B cell (primary cell): ENCODE measurements around the gene TFCP2. TPM values are rescaled to one million over a fixed set of nuclear protein-coding genes. Genes with fewer than 3 reads are reported as not detected.

ENCODE experiments used
- ATAC-seq: fragments of 200-7000 bp; cut with Tn5 transposase; one replicate; pipeline ENCODE4 v1.10.0; 2021; ENCODE audit warnings: low read depth, mild to moderate bottlenecking, moderate number of reproducible peaks, moderate library complexity
- CTCF ChIA-PET: fragments of 350-600 bp; sonication (Branson Sonifier 250); formaldehyde crosslinking; loops from one replicate; lab custom pipeline; 2021; ENCODE audit warnings: antibody characterized with exemption, inconsistent platforms; lab: Charles Lee
- POLR2A ChIA-PET: fragments of 350-600 bp; sonication (Branson Sonifier 250); formaldehyde crosslinking; loops from one replicate; lab custom pipeline; 2021; ENCODE audit warnings: antibody characterized with exemption; lab: Charles Lee
- DNase-seq: peaks from one replicate; pipeline ENCODE4 v3.0.0; 2013
- H2AFZ ChIP-seq: 2 replicates; pipeline ENCODE4 v1.6.1; 2012; ENCODE audit warnings: mild to moderate bottlenecking, low read depth, low read length; ENCODE audit not compliant: insufficient read depth, poor library complexity, severe bottlenecking
- H3K27ac ChIP-seq, 2 donors: 1 replicate in 1 of 2; 2 replicates in 1 of 2; pipeline ENCODE4 v1.5.1; 2012 to 2013; ENCODE audit warnings: low read length in 2 of 2, mild to moderate bottlenecking in 2 of 2, moderate library complexity in 1 of 2
- H3K27me3 ChIP-seq, 4 experiments: fragments of 200-600 bp in 1 of 4; sonication (generic) in 1 of 4; replicated peaks in 1 of 4; 1 replicate in 2 of 4; 2 replicates in 2 of 4; pipeline versions ENCODE4 v1.6.1 to v1.7.0; 2013 to 2016; ENCODE audit warnings: low read length in 3 of 4, mild to moderate bottlenecking in 2 of 4, mixed read lengths in 1 of 4, moderate library complexity in 1 of 4; ENCODE audit not compliant: insufficient read depth in 4 of 4, control insufficient read depth in 3 of 4; ENCODE audit errors: control extremely low read depth in 1 of 4
- H3K36me3 ChIP-seq, 2 experiments: replicated peaks in 1 of 2; 1 replicate in 1 of 2; 2 replicates in 1 of 2; pipeline versions ENCODE4 v1.6.1 to v1.7.1; 2013; ENCODE audit warnings: low read length in 1 of 2; ENCODE audit not compliant: insufficient read depth in 2 of 2, control insufficient read depth in 1 of 2; ENCODE audit errors: control extremely low read depth in 1 of 2, extremely low read depth in 1 of 2
- H3K4me1 ChIP-seq, 2 donors: fragments of 200-600 bp in 1 of 2; sonication (generic) in 1 of 2; 1 replicate in 1 of 2; 2 replicates in 1 of 2; pipeline versions ENCODE4 v1.5.1 to v1.6.1; 2013 to 2017; ENCODE audit warnings: low read length in 2 of 2; ENCODE audit not compliant: control insufficient read depth in 2 of 2, insufficient read depth in 2 of 2
- H3K4me2 ChIP-seq: replicated peaks from 2 replicates; pipeline ENCODE3; 2012; ENCODE audit warnings: mild to moderate bottlenecking, low read depth, low read length; ENCODE audit not compliant: poor library complexity, severe bottlenecking
- H3K4me3 ChIP-seq, 5 experiments: fragments of 200-600 bp in 1 of 5; sonication (generic) in 1 of 5; 1 replicate in 3 of 5; 2 replicates in 2 of 5; pipeline versions ENCODE4 v1.5.1 to v1.7.0; 2011 to 2016; ENCODE audit warnings: low read length in 4 of 5, mild to moderate bottlenecking in 4 of 5, low read depth in 2 of 5, control low read depth in 1 of 5, moderate library complexity in 1 of 5; ENCODE audit not compliant: insufficient read depth in 1 of 5; ENCODE audit errors: control extremely low read depth in 1 of 5, extremely low read depth in 1 of 5
- H3K79me2 ChIP-seq: fragments of 200-600 bp; sonication (generic); one replicate; pipeline ENCODE4 v1.6.0; 2016; ENCODE audit warnings: low read length; ENCODE audit not compliant: control insufficient read depth, insufficient read depth
- H3K9ac ChIP-seq: fragments of 200-600 bp; sonication (generic); 2 replicates; pipeline ENCODE4 v1.6.1; 2017; ENCODE audit warnings: mild to moderate bottlenecking, low read length, moderate library complexity
- H3K9me3 ChIP-seq, 3 donors: one replicate each; pipeline versions ENCODE4 v1.6.1 to v1.7.1; 2013; ENCODE audit warnings: low read length in 2 of 3; ENCODE audit not compliant: control insufficient read depth in 2 of 3, insufficient read depth in 1 of 3; ENCODE audit errors: control extremely low read depth in 1 of 3
- H4K20me1 ChIP-seq: 2 replicates; pipeline ENCODE4 v1.6.0; 2012; ENCODE audit warnings: mild to moderate bottlenecking, low read length; ENCODE audit not compliant: insufficient read depth, control insufficient read depth, poor library complexity, severe bottlenecking
- H3K27ac Mint-ChIP-seq: one replicate; pipeline ENCODE4 v1.8.0; 2021; ENCODE audit warnings: mixed read lengths
- H3K27me3 Mint-ChIP-seq: one replicate; pipeline ENCODE4 v1.8.0; 2021; ENCODE audit warnings: mixed read lengths
- H3K4me1 Mint-ChIP-seq: one replicate; pipeline ENCODE4 v1.8.0; 2021; ENCODE audit warnings: mixed read lengths
- H3K4me3 Mint-ChIP-seq: one replicate; pipeline ENCODE4 v1.8.0; 2021; ENCODE audit warnings: mixed read lengths
- H3K9me3 Mint-ChIP-seq: one replicate; pipeline ENCODE4 v1.8.0; 2022; ENCODE audit warnings: mixed read lengths; ENCODE audit not compliant: insufficient read depth
- CTCF ChIP-seq: fragments of 200-600 bp; IDR thresholded peaks from one replicate; pipeline ENCODE4 v1.8.0; 2022; ENCODE audit warnings: antibody characterized with exemption, mild to moderate bottlenecking
- EZH2 ChIP-seq: IDR thresholded peaks from 2 replicates; pipeline ENCODE4 v1.6.1; 2012; ENCODE audit warnings: borderline replicate concordance, low read depth, mild to moderate bottlenecking, moderate library complexity, low read length; ENCODE audit not compliant: insufficient read depth, poor library complexity, severe bottlenecking
- WGBS: methylation state at CpG from one replicate; pipeline ENCODE4 v1.1.5; 2013; ENCODE audit warnings: missing lambda C conversion rate; ENCODE audit not compliant: insufficient coverage; 5-methylcytosine and 5-hydroxymethylcytosine counted together
- intact Hi-C: fragments of 100-400 bp; cut with micrococcal nuclease; formaldehyde crosslinking; loops from one replicate; pipeline ENCODE4 v1.10.0; 2022
- polyA plus RNA-seq: library from polyadenylated mRNA; depleted of rRNA; stranded (reverse); fragments of >200 nt; gene quantifications from 2 replicates; pipeline ENCODE4 v1.2.3, GENCODE V29; 2012
- total RNA-seq, 2 donors: library from RNA; stranded (reverse); fragments of 120-200 nt in 1 of 2; gene quantifications; 1 replicate in 1 of 2; 2 replicates in 1 of 2; pipeline versions ENCODE4 v1.2.3 to v1.2.4, GENCODE V29; 2013 to 2022

TFCP2 gene
- total and polyA plus RNA-seq, 2 donors (not counting 1 experiment from before 2014, with no cell fraction given), result 12.1 to 38.8 TPM

DNA sequence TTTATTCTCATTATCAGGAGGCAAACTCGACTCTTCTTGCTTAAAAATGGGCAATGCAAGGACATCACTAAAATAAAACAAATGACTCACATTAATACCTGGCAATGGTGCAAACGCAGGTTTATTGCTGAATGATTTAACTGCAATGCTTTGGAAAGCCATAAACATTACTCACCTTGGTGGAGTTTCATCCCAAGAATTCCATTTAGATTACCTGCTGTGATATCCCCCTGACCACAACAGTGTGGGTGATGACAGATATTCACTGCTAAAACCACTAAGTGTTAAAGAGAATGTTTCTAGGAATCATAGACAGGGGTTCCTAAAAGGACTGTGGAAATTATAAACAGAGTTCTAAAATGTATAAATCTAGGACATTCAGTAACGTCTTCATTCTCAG lies 54.2 kb downstream of the TFCP2 start:
- TF ChIP-seq CTCF, result no peak
- TF ChIP-seq EZH2, result no peak
- Mint-ChIP-seq H3K27me3 (no peaks in the 10 kb centered on the region), H3K27ac (no peak overlapping the region), H3K9me3 (no peaks in the 10 kb centered on the region), H3K4me1 (no peaks in the 10 kb centered on the region), H3K4me3 (no peak overlapping the region)
- Histone ChIP-seq H3K9me3 (peaks cover 0 to 1% (median 0%) of the 10 kb centered on the region in 3 donors), H3K4me1 (no peaks in the 10 kb centered on the region), H4K20me1 (no peaks in the 10 kb centered on the region), H3K79me2 (no peaks in the 10 kb centered on the region), H3K27ac (no peak overlapping the region), H3K9ac (no peak overlapping the region), H3K4me3 (no peak overlapping the region), H2AFZ (no peak overlapping the region), H3K27me3 (no peaks in the 10 kb centered on the region), H3K4me2 (no peak overlapping the region), H3K36me3 (peaks cover 8 to 26% of the 10 kb centered on the region in 2 experiments)
- intact Hi-C loops, result no loop called here
- no peak for DNase-seq
- POLR2A ChIA-PET, result no interaction called here
- no peak for ATAC-seq
- 100% methylated on average over 1 of the region's 3 CpGs for WGBS
- CTCF ChIA-PET, result no interaction called here

DNA sequence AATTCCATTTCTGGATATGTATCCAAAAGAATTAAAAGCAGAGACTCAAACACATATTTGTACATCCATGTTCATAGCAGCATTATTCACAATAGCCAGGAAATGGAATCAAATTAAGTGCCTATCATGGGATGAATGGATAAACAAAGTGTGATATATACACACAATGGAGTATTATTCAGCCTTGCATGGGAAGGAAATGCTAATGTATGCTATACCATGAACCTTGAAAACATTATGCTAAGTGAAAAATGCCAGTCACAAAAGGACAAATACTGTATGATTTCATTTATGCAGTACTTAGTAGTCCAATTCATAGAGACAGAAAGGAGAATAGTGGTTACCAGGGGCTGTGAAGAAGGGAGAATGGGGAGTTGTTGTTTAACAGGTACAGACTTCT lies 57.4 kb downstream of the TFCP2 start:
- intact Hi-C loops, result no loop called here
- H3K4me1 ChIP-seq, result no peaks in the 10 kb centered on the region
- no peaks in the 10 kb centered on the region for H3K27me3 Mint-ChIP-seq
- no peaks in the 10 kb centered on the region for H3K79me2 ChIP-seq
- H3K9me3 ChIP-seq, result peaks cover 0 to 1% (median 0%) of the 10 kb centered on the region in 3 donors
- no peak overlapping the region for H3K4me3 Mint-ChIP-seq
- H3K27ac Mint-ChIP-seq, result no peak overlapping the region
- no peaks in the 10 kb centered on the region for H3K4me1 Mint-ChIP-seq
- no peak overlapping the region for H3K4me2 ChIP-seq
- no peaks in the 10 kb centered on the region for H3K27me3 ChIP-seq
- TF ChIP-seq EZH2 (no peak), CTCF (no peak)
- H3K27ac ChIP-seq, result no peak overlapping the region
- H3K9ac ChIP-seq, result no peak overlapping the region
- ChIA-PET CTCF (no interaction called here), POLR2A (no interaction called here)
- DNase-seq (no peak), ATAC-seq (no peak)
- H3K36me3 ChIP-seq, result peaks cover 18 to 46% of the 10 kb centered on the region in 2 experiments
- H2AFZ ChIP-seq, result no peak overlapping the region
- H4K20me1 ChIP-seq, result no peaks in the 10 kb centered on the region
- H3K9me3 Mint-ChIP-seq, result no peaks in the 10 kb centered on the region
- H3K4me3 ChIP-seq, result no peak overlapping the region
